ENCODE data around the gene CDK11A. TPM values are rescaled to one million over a fixed set of nuclear protein-coding genes. Genes with fewer than 3 reads are reported as not detected.

Gene CDK11A
- total RNA-seq, 1 donor from 2014 or later = 10.3 TPM

- no peak overlapping the region for H3K4me3 ChIP-seq (ENCODE audit: low read depth, low read length)
- DNase-seq (ENCODE audit: low read depth) = no peak
- no peak for TF ChIP-seq CTCF (conservative IDR thresholded peaks at IDR 0.05; ENCODE audit: low read depth, low read length)
Measured at GRCh38 chr1:1763657-1764621, 39.8 kb upstream of the CDK11A start.

DNA sequence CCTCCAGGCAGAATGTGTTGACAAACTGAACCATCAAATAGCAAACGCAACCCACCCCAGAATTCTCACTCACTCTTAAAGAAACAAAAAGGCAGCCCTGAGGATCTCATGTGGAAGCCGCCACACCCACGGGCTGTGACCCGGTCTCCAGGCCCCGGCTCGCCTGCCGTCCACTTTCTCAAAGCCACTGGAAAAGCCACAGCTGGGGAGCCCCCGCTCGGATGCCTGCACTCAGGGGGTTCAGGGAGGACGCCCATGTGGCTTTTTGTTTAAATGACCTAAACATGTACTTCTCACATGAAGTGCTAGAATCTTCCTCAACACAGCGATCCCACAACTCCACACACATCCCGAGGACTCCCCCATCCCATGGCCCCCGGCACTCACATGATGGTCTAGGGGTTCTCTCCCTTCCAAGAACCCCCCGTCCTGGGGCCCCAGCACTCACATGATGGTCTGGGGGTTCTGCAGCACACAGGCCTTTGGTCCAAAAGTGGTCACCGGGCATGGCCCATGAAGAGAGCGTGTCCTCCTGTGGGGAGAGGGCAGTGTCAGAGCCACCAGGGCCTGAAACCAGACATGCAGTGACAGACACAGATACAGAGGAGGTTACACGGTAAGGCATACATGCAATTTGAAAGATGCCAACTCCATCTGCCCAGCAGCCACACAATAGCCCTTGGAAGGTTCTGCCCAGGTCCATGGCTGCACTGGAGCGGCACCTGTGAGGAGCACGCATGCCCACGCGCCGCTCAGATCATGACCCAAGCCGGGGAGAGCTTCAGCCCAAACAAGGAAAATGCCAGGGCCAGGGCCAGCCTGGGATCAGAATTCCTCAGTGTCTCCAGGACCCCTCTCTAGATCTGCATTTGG lies 37.6 kb upstream of the CDK11A start:
- TF ChIP-seq CTCF (conservative IDR thresholded peaks at IDR 0.05; ENCODE audit: low read depth, low read length) = no peak
- H3K4me3 ChIP-seq (ENCODE audit: low read depth, low read length) = no peak overlapping the region
- no peak for DNase-seq (ENCODE audit: low read depth)

GRCh38 chr1:1760715-1761114 lies 36.6 kb upstream of the CDK11A start:
- no peak overlapping the region for H3K4me3 ChIP-seq (ENCODE audit: low read depth, low read length)
- no peak for DNase-seq (ENCODE audit: low read depth)
- TF ChIP-seq CTCF (conservative IDR thresholded peaks at IDR 0.05; ENCODE audit: low read depth, low read length) = no peak

GRCh38 chr1:1760345-1760650 lies 36.1 kb upstream of the CDK11A start:
- no peak for TF ChIP-seq CTCF (conservative IDR thresholded peaks at IDR 0.05; ENCODE audit: low read depth, low read length)
- H3K4me3 ChIP-seq (ENCODE audit: low read depth, low read length) = no peak overlapping the region
- no peak for DNase-seq (ENCODE audit: low read depth)

- no peak for DNase-seq (ENCODE audit: low read depth)
- no peak for TF ChIP-seq CTCF (conservative IDR thresholded peaks at IDR 0.05; ENCODE audit: low read depth, low read length)
- H3K4me3 ChIP-seq (ENCODE audit: low read depth, low read length) = no peak overlapping the region
Measured at GRCh38 chr1:1759456-1760344, 35.5 kb upstream of the CDK11A start.

GRCh38 chr1:1758692-1759455 lies 34.7 kb upstream of the CDK11A start:
- DNase-seq (ENCODE audit: low read depth) = no peak
- no peak for TF ChIP-seq CTCF (conservative IDR thresholded peaks at IDR 0.05; ENCODE audit: low read depth, low read length)

More at GRCh38 chr1:1758692-1759455, 34.7 kb upstream of the CDK11A start:
- H3K4me3 ChIP-seq (ENCODE audit: low read depth, low read length) = no peak overlapping the region

All from epithelial cell of proximal tubule (primary cell).